HG02970 (cell line): ENCODE results near the gene OR51S1.
"Not testable (repeated sequence)": the region's sequence is repeated elsewhere in the genome, so short reads cannot be mapped to it uniquely, and the experiment has no call there.

Source experiments
- ATAC-seq: cut with Tn5 transposase; IDR thresholded peaks from one replicate; pipeline ENCODE4 v1.9.1; 2021; ENCODE audit warnings: mild to moderate bottlenecking, moderate library complexity, moderate number of reproducible peaks; ENCODE audit not compliant: unreplicated experiment, low FRiP score

The OR51S1 gene

GRCh38 chr11:4848908-4849532 lies at the start of gene OR51S1:
TSS of gene OR51S1 (minus strand) at chr11:4849208. CDS start at chr11:4849208, 0 bp downstream.
- no peak for ATAC-seq

GRCh38 chr11:4891996-4892640 lies 43.1 kb upstream of the OR51S1 start:
- no peak for ATAC-seq

- no peak for ATAC-seq
These were observed 41.3 kb upstream of the OR51S1 start for GRCh38 chr11:4890279-4890678.

GRCh38 chr11:4887591-4887990 lies 38.6 kb upstream of the OR51S1 start:
- no peak for ATAC-seq

GRCh38 chr11:4886186-4886585 lies 37.2 kb upstream of the OR51S1 start:
- no peak for ATAC-seq

GRCh38 chr11:4884361-4884760 lies 35.4 kb upstream of the OR51S1 start:
- ATAC-seq = no peak

- ATAC-seq = no peak
These were observed 33.5 kb upstream of the OR51S1 start for GRCh38 chr11:4882543-4882942.

- no peak for ATAC-seq
These were observed 33.0 kb upstream of the OR51S1 start, which contains the start of gene OR51T1 for GRCh38 chr11:4881860-4882500. TSS of gene OR51T1 (plus strand) at chr11:4881900. CDS start at chr11:4881900, 0 bp downstream.

GRCh38 chr11:4881188-4881587 lies 32.2 kb upstream of the OR51S1 start:
- ATAC-seq = no peak

- no peak for ATAC-seq
These were observed 16.8 kb upstream of the OR51S1 start for GRCh38 chr11:4865855-4866254.

- no peak for ATAC-seq
These were observed 14.9 kb upstream of the OR51S1 start for GRCh38 chr11:4863876-4864275.

GRCh38 chr11:4862447-4863236 lies 13.6 kb upstream of the OR51S1 start:
- no peak for ATAC-seq

- not testable (repeated sequence) for ATAC-seq
These were observed 5.3 kb upstream of the OR51S1 start for GRCh38 chr11:4854286-4854685.

- ATAC-seq = no peak
These were observed 2.0 kb upstream of the OR51S1 start for GRCh38 chr11:4851033-4851432.

GRCh38 chr11:4839851-4840549 lies 9.0 kb downstream of the OR51S1 start:
- no peak for ATAC-seq

GRCh38 chr11:4830909-4831308 lies 18.1 kb downstream of the OR51S1 start:
- no peak for ATAC-seq

- no peak for ATAC-seq
These were observed 18.7 kb downstream of the OR51S1 start for GRCh38 chr11:4830346-4830745.

GRCh38 chr11:4826425-4826824 lies 22.6 kb downstream of the OR51S1 start:
- no peak for ATAC-seq

GRCh38 chr11:4825132-4825531 lies 23.9 kb downstream of the OR51S1 start:
- no peak for ATAC-seq

GRCh38 chr11:4821021-4821420 lies 28.0 kb downstream of the OR51S1 start, which contains the start of gene OR51F2:
TSS of gene OR51F2 (plus strand) at chr11:4821321. CDS start at chr11:4821422, 101 bp downstream.
- no peak for ATAC-seq
